Progenitor cell of endocrine pancreas (in vitro differentiated cells): ENCODE measurements around the gene RALGAPB. TPM values are rescaled to one million over a fixed set of nuclear protein-coding genes. Genes with fewer than 3 reads are reported as not detected.
A peak's percentile ranks its signal among the peaks of the same experiment; 100 is the strongest.

Source experiments
- DNase-seq: peaks from one replicate; pipeline ENCODE4 v3.0.0; 2021; ENCODE audit warnings: low spot score; ENCODE audit not compliant: unreplicated experiment
- H3K27ac Mint-ChIP-seq: 2 replicates; pipeline ENCODE4 v1.8.0; 2021; ENCODE audit warnings: mild to moderate bottlenecking, moderate library complexity, mixed read lengths
- H3K27me3 Mint-ChIP-seq: 2 replicates; pipeline ENCODE4 v1.8.0; 2021; ENCODE audit warnings: mixed read lengths
- H3K36me3 Mint-ChIP-seq: 2 replicates; pipeline ENCODE4 v1.8.0; 2022; ENCODE audit warnings: mixed read lengths; ENCODE audit not compliant: insufficient read depth
- H3K4me1 Mint-ChIP-seq: 2 replicates; pipeline ENCODE4 v1.8.0; 2021; ENCODE audit warnings: low read depth, mixed read lengths
- H3K4me3 Mint-ChIP-seq: 2 replicates; pipeline ENCODE4 v1.8.0; 2021; ENCODE audit warnings: low read depth, mild to moderate bottlenecking, moderate library complexity, mixed read lengths
- H3K9me3 Mint-ChIP-seq: 2 replicates; pipeline ENCODE4 v1.8.0; 2021; ENCODE audit warnings: low read depth, mixed read lengths
- CTCF ChIP-seq: fragments of 200-600 bp; sonication (generic); IDR thresholded peaks from one replicate; pipeline ENCODE4 v1.5.0; 2021; ENCODE audit warnings: antibody characterized with exemption, mild to moderate bottlenecking; ENCODE audit not compliant: unreplicated experiment
- total RNA-seq: library from RNA; stranded (reverse); gene quantifications from 2 replicates; pipeline ENCODE4 v1.2.1, GENCODE V29; 2021

The RALGAPB gene
- total RNA-seq, 1 donor from 2014 or later: 42.3 TPM

- Mint-ChIP-seq H3K27me3 (no peaks in the 10 kb centered on the region), H3K4me3 (no peak overlapping the region)
- DNase-seq: no peak
Measured at GRCh38 chr20:38471245-38471644, 1.4 kb upstream of the RALGAPB start.

DNA sequence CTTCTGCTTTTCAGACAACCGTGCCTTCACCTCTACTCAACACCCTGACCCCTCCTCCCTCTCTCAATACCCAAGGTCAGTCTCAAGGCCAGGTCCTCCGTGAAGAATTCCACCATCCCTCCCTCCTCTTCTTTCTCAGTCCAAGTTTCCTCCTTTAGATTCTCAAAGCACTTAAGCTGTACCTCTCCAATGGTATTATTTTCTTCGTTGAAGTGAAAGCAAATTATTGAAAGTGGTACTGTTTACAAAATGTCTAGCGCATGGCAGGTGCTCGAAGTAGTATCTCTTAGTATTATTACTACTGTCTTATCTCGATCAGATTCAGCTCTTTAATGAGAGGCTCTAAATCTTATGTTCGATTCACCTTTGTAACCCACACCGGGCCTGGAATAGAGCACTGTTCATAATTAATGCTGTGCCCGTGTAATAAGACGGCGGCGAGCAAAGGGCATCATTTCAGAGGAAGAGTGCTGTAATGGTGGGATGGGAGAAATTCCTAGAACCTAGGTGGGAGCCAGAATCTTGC lies 593 bp upstream of the RALGAPB start:
- TF ChIP-seq CTCF: no peak
- Mint-ChIP-seq H3K27me3 (no peaks in the 10 kb centered on the region), H3K9me3 (no peaks in the 10 kb centered on the region), H3K4me3 (peak overlapping the region; percentile 91), H3K4me1 (peaks cover 18% of the 10 kb centered on the region), H3K36me3 (no peaks in the 10 kb centered on the region), H3K27ac (peak overlapping the region; percentile 97)
- DNase-seq: no peak

More at GRCh38 chr20:38471245-38471644, 1.4 kb upstream of the RALGAPB start:
- H3K27ac Mint-ChIP-seq: no peak overlapping the region
- H3K9me3 Mint-ChIP-seq: no peaks in the 10 kb centered on the region
- no peaks in the 10 kb centered on the region for H3K36me3 Mint-ChIP-seq
- no peak for TF ChIP-seq CTCF
- peaks cover 18% of the 10 kb centered on the region for H3K4me1 Mint-ChIP-seq

- no peak for DNase-seq
- Mint-ChIP-seq H3K27me3 (no peaks in the 10 kb centered on the region), H3K4me1 (peaks cover 18% of the 10 kb centered on the region), H3K4me3 (peak overlapping the region; percentile 91), H3K9me3 (no peaks in the 10 kb centered on the region), H3K36me3 (no peaks in the 10 kb centered on the region), H3K27ac (peak overlapping the region; percentile 94)
- TF ChIP-seq CTCF: no peak
Measured at GRCh38 chr20:38473367-38473795, 738 bp downstream of the RALGAPB start.

DNA sequence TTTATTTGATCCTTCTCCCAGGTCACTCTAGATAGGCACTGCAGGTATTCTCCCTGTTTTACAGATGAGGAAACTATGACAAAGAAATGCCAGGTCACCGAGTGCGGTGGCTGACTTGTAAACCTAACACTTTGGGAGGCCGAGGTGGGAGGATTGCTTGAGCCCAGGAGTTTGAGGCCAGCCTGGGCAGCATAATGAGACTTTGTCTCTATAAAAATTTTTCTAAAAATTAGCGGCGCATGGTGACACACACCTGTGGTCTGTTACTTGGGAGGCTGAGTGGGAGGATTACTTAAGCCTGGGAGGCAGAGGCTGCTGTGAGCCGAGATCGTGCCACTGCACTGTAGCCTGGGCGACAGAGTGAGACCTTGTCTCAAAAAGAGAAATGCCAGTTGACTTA lies 5.1 kb downstream of the RALGAPB start:
- Mint-ChIP-seq H3K27ac (no peak overlapping the region), H3K4me1 (peaks cover 18% of the 10 kb centered on the region), H3K27me3 (no peaks in the 10 kb centered on the region), H3K36me3 (peaks cover 3% of the 10 kb centered on the region), H3K9me3 (no peaks in the 10 kb centered on the region), H3K4me3 (no peak overlapping the region)
- TF ChIP-seq CTCF: no peak
- no peak for DNase-seq

DNA sequence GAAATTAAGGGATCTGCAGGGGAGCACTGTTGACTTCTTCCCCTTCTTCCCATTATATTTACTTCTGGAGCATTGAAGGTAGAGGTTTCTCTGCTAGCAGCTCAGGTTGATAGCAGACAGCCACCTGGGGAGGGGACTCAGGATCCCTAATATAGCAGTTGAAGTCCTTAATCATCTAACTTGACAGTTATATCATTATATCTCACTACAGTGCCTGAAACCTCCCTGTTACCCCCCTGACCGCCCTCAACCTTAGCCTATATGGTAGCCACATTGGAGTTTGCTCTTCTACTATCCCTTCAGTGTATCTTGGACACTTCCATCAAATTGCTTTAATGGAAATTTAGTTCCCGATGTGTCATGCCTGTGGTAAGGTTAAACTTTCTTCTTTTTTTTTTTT lies 7.0 kb downstream of the RALGAPB start:
- H3K4me3 Mint-ChIP-seq: no peak overlapping the region
- DNase-seq: no peak
- TF ChIP-seq CTCF: no peak
- H3K27ac Mint-ChIP-seq: no peak overlapping the region
- peaks cover 7% of the 10 kb centered on the region for H3K4me1 Mint-ChIP-seq
- H3K36me3 Mint-ChIP-seq: peaks cover 3% of the 10 kb centered on the region
- H3K27me3 Mint-ChIP-seq: no peaks in the 10 kb centered on the region
- H3K9me3 Mint-ChIP-seq: no peaks in the 10 kb centered on the region
